CD4-positive, alpha-beta T cell treated with Interleukin-4 for 4 hours (primary cell): ENCODE data around the gene THRB.

ENCODE experiments used
- DNase-seq: peaks from one replicate; pipeline ENCODE4 v3.0.0-alpha.2; 2020

THRB gene

GRCh38 chr3:24258727-24259600, 235.7 kb downstream of the THRB start:
- no peak for DNase-seq

- no peak for DNase-seq
Measured at GRCh38 chr3:24258260-24258659, 236.4 kb downstream of the THRB start.

DNA sequence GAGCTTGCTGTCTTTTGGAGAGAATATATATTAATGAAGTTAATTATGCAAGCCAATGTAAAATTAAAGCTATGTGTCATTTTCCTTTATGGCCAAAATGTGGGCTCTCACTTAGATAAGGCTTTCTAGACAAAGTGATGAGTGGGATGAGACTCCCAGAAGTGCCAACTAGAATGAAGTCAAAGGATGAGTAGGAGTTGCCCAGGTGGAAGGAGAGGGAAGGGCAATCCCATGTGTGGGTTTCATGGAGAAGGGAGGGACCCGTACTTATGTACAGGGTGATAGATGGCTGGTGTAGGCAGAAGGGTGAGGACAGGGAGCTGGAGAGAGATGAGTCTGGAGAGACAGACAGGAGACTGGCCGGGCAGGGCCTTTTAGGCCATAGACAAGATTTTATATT, 239.2 kb downstream of the THRB start:
- no peak for DNase-seq

- DNase-seq = no peak
Measured at GRCh38 chr3:24254649-24255048, 240.0 kb downstream of the THRB start.

GRCh38 chr3:24253336-24253735, 241.3 kb downstream of the THRB start:
- DNase-seq = no peak

DNA sequence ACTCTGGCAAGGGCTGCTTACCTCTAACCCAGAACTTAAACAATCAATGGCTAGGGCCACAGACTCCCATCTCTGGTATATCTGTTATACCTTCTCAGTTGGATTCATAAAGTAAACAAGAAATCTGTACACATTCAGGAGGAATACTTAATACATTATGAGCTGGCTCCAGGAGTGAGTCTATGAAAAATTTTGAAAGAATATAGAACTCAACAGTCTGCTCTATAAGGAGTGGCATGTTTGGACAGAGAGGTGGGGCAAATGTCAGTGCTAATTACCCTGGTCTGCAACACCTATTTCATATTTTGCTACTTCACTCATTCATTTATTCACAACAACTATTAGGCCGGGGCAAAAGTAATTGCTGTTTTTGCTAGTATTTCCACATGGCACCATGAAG, 245.1 kb downstream of the THRB start:
- DNase-seq = no peak

GRCh38 chr3:24245056-24245455, 249.6 kb downstream of the THRB start:
- no peak for DNase-seq

DNA sequence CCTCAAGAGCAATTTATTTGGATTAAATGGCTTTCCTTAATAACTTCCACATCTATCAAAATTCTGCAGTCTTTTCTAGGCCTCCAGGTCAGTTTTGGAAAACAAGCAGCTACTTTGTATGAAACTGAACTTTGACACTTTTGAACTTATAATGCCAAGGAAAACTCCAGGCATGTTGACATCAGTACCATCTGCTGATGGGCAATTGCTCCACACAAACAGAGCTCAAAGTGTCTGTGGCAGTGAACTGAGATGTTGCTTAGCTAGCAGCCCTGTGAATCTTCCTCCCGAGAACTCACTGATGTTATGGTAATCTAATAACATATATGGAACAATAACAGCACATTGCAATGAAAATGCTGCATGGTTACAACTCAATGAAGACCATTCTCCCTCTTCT, 250.2 kb downstream of the THRB start:
- no peak for DNase-seq

- DNase-seq = no peak
Measured at GRCh38 chr3:24242012-24242698, 252.5 kb downstream of the THRB start.

DNA sequence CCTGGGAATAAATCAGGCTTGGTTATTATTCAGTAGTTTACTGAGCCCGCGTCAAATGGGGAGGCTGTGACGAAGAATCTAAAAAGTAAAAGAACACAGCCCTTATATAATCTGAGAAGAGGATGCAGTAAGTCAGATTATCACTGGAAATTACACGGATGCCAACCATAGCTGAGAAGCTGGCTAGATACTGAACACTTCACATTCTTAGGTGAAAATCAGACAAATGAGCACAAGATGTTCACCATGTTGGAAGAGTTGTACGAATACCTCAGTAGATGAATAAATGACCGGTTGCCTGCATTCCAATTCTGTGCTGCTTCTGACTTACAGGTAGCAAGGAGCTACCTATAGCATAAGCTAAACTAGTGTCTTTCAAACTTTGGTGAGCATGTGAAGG, 254.3 kb downstream of the THRB start:
- DNase-seq = no peak

DNA sequence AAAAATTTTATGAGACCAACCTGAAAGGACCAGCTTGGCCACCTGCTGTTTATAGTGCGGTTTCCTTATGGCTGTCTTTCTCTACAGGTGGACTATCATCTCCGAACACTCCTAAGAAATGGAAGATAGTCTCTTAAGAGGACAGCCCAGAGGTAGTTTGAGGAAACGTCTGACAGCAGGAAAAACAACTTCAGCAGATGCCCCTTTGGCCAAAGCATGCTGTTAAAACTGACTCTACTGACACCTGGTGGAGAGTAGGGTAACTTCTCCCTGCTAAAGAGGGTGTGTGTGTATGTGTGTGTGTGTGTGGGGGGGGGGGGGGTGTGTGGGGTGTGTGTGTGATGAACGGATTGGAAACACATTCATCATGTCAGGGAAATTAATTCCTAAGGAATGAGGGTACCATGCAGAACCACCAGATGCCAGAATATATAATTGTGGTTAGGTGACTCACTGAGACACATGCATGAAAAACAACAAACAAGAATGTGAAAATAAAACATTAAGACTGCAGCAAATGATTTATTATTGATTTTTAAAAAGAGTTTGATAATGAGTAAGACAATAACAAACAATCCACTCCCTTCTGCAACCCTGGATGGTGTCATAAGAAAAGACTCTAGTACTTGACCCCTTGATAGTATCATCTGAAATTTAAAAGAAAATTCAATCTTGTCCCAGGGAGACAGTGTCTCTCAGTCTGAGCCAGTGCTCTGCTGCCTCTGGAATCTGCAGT, 256.5 kb downstream of the THRB start:
- peak; percentile 45 for DNase-seq

GRCh38 chr3:24235121-24235520, 259.5 kb downstream of the THRB start:
- DNase-seq = no peak

- DNase-seq = no peak
Measured at GRCh38 chr3:24232784-24233183, 261.9 kb downstream of the THRB start.

GRCh38 chr3:24229468-24230221, 265.0 kb downstream of the THRB start:
- DNase-seq = no peak

GRCh38 chr3:24227635-24228034, 267.0 kb downstream of the THRB start:
- no peak for DNase-seq

- DNase-seq = no peak
Measured at GRCh38 chr3:24226397-24226796, 268.3 kb downstream of the THRB start.

DNA sequence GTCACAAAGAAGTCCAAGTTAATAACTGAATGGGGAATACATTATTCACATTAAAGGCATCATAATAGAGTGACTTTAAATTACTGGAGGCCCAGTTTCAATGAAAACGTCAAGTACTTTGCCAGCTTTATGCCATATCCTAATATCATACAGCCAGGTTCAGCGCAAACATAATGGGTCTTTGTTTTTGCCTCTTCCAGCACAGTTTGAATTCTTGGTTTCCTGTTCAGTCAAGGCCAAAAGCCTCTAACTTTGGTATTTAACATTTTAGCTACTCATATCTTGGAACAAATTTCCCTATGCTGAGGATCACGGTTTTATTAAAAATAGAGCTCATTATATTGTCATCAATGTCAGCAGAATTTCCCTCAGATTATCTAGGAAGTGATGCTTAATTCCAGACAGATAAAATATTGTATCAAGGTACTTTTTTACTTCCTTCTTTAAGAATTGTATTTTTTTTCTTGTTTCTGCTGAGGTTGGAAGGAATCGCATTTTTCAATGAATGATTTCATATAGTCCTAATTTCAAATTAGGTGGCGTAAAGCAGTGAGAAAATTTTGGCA, 269.2 kb downstream of the THRB start:
- no peak for DNase-seq

DNA sequence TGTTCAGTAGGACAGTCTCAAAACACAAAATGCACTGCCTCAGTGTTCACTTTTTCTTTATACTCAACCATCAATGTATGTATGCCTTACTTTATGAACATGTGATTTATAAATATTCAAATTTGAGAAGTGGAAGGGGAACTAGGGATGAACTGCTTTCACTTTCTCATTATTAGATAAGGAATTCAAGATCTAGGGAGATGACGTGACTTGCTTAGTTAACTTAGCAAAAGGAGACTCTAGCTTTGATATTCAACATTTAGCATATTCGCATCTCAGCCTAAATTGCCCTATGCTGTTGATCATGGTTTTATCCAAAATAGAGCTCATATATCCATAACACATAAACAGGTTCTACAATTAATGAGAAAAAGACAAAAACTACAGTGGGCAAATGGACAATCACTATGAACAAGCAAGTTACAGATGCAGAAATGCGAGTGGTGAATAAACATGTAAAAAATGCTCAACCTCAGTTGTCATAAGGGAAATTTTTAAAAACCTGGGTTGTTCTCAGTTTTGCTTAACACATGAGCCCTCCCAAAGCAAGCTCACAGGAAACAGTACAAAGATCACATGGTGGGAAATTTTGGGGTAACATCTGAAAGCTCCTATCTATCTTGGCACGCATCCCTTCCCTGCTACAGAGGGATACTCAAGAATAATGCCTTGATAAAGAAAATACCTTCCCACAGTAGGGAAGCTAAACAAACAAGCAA, 269.8 kb downstream of the THRB start:
- DNase-seq = no peak

GRCh38 chr3:24222165-24222805, 272.4 kb downstream of the THRB start:
- DNase-seq = no peak

- no peak for DNase-seq
Measured at GRCh38 chr3:24220859-24221657, 273.6 kb downstream of the THRB start.

GRCh38 chr3:24215502-24215901, 279.1 kb downstream of the THRB start:
- DNase-seq = no peak
